Measurements from ENCODE around the gene E2F8.

E2F8 gene

DNA sequence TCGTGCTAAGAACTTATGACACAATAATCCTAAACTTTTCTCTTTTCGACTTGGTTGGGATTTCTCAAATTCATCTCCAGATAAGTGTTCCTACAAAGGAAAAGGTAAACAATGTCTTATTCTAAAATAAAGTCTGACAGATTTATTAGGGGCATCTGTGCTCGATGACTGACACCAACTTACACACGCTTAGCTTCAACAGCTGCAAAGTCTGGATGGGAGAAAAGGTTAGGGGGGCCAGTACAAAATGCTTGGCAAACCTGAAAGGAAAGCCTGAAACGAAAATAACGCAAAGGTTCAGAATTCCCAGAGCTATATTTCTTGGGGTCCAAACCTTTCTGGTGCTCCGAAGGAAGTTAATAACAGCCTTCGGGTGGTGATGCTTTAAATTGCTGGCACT is 3.4 kb downstream of the E2F8 start:
- in situ Hi-C loops (cut with HindIII; ENCODE audit: low sequenced_read_pairs): no loop called here
- no peak for DNase-seq (ENCODE audit: low read depth, low spot score)
- TF ChIP-seq, protein P1, sequence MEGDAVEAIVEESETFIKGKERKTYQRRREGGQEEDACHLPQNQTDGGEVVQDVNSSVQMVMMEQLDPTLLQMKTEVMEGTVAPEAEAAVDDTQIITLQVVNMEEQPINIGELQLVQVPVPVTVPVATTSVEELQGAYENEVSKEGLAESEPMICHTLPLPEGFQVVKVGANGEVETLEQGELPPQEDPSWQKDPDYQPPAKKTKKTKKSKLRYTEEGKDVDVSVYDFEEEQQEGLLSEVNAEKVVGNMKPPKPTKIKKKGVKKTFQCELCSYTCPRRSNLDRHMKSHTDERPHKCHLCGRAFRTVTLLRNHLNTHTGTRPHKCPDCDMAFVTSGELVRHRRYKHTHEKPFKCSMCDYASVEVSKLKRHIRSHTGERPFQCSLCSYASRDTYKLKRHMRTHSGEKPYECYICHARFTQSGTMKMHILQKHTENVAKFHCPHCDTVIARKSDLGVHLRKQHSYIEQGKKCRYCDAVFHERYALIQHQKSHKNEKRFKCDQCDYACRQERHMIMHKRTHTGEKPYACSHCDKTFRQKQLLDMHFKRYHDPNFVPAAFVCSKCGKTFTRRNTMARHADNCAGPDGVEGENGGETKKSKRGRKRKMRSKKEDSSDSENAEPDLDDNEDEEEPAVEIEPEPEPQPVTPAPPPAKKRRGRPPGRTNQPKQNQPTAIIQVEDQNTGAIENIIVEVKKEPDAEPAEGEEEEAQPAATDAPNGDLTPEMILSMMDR (IDR thresholded peaks at IDR 0.05; ENCODE audit: low read depth, low read length): no peak
- no peak overlapping the region for H3K4me3 ChIP-seq (ENCODE audit: low read depth, low read length)

DNA sequence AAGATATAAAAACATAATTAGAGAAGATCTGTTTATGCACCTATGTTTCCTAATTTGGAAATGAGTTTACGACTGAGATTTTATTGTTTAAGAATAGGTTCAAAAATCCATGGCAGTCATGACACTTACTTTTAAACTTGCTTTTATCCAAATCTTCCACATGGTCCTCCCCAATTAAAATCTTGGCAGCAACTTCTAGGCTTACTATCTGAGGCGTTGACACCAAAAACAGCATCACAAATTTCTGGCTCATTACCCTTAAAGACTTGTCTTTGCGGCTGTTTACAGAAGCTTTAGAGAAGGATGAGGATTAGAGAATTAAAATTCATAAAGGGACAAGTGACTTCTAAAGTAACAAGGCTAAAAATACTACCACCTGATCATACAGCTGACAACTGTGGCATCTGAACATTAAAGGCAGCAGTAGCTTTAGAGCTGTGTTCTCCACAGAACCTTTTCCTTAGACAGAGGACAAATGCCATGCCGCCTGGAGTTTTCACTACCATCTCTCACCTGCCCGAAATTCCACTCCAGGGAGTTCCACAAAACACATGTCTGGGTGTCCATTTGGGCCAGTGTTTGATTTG is 6.4 kb downstream of the E2F8 start:
- in situ Hi-C loops (cut with HindIII; ENCODE audit: low sequenced_read_pairs): no loop called here
- TF ChIP-seq, protein P1 (IDR thresholded peaks at IDR 0.05; ENCODE audit: low read depth, low read length): no peak
- no peak overlapping the region for H3K4me3 ChIP-seq (ENCODE audit: low read depth, low read length)
- DNase-seq (ENCODE audit: low read depth, low spot score): no peak

DNA sequence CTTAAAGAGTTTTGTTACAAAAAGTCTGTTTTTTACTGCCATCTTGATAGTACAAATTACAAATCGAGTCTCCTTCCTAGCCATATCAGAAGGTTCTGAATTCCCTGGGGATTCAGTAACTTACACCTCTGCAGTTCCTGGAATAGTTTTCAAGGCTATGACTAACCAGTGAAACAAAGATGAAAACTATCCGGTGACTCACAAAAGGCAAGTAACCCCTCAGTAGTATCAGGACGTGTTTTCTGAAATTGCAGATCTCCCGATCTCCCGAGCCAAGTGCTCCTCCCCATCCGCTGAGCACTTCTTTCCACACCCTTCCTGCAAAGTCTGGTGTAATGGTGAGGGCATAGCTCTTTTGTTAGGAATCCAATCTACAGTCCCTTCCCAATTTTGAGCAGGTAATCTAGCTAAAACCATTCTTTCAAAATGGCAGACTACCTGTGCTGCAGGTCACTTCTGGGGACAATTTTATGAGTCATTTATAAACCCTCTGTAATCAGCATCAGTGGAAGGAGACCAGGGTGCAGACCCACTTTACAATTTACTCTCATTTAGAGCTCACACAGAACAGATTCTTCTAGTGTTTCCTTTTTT is 7.7 kb downstream of the E2F8 start:
- DNase-seq (ENCODE audit: low read depth, low spot score): peak; percentile 84
- TF ChIP-seq, protein P1 (IDR thresholded peaks at IDR 0.05; ENCODE audit: low read depth, low read length): no peak

DNA sequence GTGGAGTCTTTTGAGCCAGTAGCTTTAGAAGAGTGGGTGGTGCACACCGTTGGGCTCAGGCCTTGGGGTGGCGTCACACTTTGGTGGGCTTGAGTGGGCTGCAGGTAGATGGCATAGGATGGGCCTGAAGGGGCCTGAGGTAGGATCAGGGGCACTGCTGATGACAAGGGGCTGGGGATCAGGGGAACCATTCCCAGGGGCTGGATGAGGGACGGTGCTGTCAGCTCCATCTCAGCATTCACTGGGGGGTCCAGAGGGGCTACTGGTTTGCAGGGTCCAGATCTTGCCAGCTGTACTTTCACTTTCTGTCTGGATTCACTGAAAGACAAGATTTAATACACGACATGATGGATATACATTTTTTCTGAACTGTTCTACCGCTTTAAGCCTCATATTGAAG is 11.1 kb downstream of the E2F8 start:
- in situ Hi-C loops (cut with HindIII; ENCODE audit: low sequenced_read_pairs): no loop called here
- no peak overlapping the region for H3K4me3 ChIP-seq (ENCODE audit: low read depth, low read length)
- no peak for DNase-seq (ENCODE audit: low read depth, low spot score)
- TF ChIP-seq, protein P1 (IDR thresholded peaks at IDR 0.05; ENCODE audit: low read depth, low read length): no peak

More for the DNA sequence above, 7.7 kb downstream of the E2F8 start:
- in situ Hi-C loops (cut with HindIII; ENCODE audit: low sequenced_read_pairs): no loop called here
- no peak overlapping the region for H3K4me3 ChIP-seq (ENCODE audit: low read depth, low read length)

DNA sequence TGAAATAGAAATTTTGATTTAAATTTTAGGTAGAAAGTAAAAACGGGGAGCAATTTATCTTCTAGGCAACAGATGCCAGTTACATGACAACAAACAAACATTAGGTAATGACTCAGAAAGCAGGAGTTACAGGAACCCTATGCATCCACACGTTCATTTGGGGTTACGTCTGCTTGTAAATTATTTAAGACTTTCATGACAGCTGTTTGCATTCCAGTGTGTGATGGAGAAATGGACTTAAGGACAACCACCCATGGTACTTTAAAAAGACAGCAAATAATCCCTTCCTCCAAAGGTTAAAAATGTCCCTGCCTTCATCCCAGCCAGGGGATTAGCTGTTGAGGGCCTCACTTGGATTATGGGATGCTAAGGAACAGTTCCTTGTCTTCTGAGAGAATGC is 11.8 kb downstream of the E2F8 start:
- H3K4me3 ChIP-seq (ENCODE audit: low read depth, low read length): no peak overlapping the region
- in situ Hi-C loops (cut with HindIII; ENCODE audit: low sequenced_read_pairs): no loop called here
- TF ChIP-seq, protein P1 (IDR thresholded peaks at IDR 0.05; ENCODE audit: low read depth, low read length): no peak
- DNase-seq (ENCODE audit: low read depth, low spot score): no peak

DNA sequence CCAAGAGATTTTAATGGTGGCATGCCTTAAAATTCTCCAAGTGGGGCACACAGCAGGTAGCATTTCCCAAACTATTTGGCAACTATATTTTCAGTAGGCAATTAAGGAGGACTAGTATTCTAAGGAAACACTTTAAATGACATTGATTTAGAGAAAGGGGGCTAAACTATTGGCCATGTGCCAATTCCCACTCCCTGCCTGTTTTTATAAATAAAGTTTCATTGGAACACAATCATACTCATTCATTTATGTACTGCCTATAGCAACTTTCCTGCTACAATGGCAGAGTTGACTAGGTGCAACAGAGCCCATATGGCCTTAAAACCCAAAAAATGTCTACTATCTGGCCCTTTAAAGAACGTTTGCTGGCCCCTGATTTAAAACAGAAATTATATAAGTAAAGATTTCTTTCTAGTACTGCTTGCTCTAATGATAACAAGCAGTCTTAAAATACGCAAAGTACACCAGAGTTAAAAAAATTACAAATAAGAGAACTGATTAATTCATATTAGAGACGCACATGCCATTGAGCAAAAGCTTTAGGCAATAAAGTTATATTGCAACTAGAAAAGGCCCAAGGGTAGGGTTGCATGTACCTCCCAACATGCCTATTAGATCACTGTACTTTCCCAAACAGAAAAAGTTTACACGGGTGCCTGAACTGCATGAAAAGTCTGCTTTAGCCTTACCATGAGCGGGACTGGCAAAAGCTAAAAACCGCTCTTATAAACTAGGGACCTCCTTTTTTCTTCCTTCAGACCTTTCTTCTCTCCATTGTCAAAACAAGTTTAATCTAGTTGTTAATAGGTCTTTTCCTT is 14.2 kb downstream of the E2F8 start:
- in situ Hi-C loops (cut with HindIII; ENCODE audit: low sequenced_read_pairs): no loop called here
- TF ChIP-seq, protein P1 (IDR thresholded peaks at IDR 0.05; ENCODE audit: low read depth, low read length): no peak
- DNase-seq (ENCODE audit: low read depth, low spot score): no peak
- no peak overlapping the region for H3K4me3 ChIP-seq (ENCODE audit: low read depth, low read length)
